ENCODE measurements around the gene SLC26A3.

SLC26A3 gene

GRCh38 chr7:107815254-107815882, 12.3 kb upstream of the SLC26A3 start:
- DNase-seq, result no peak

- no peak for DNase-seq
These were observed 10.5 kb upstream of the SLC26A3 start for GRCh38 chr7:107813524-107813923.

- no peak for DNase-seq
These were observed 8.9 kb upstream of the SLC26A3 start for GRCh38 chr7:107811934-107812333.

- DNase-seq, result no peak
These were observed 7.6 kb upstream of the SLC26A3 start for GRCh38 chr7:107810626-107811025.

GRCh38 chr7:107809179-107809578, 6.2 kb upstream of the SLC26A3 start:
- no peak for DNase-seq

GRCh38 chr7:107799647-107800264, 3.3 kb downstream of the SLC26A3 start:
- no peak for DNase-seq

GRCh38 chr7:107792364-107792763, 10.7 kb downstream of the SLC26A3 start:
- no peak for DNase-seq

- DNase-seq, result no peak
These were observed 13.4 kb downstream of the SLC26A3 start for GRCh38 chr7:107789647-107790046.

GRCh38 chr7:107788662-107789061, 14.4 kb downstream of the SLC26A3 start:
- no peak for DNase-seq

GRCh38 chr7:107788216-107788615, 14.8 kb downstream of the SLC26A3 start:
- no peak for DNase-seq

GRCh38 chr7:107785926-107786325, 17.1 kb downstream of the SLC26A3 start:
- no peak for DNase-seq

GRCh38 chr7:107785170-107785569, 17.9 kb downstream of the SLC26A3 start:
- DNase-seq, result no peak

GRCh38 chr7:107783648-107784047, 19.4 kb downstream of the SLC26A3 start:
- no peak for DNase-seq

GRCh38 chr7:107782374-107782773, 20.6 kb downstream of the SLC26A3 start:
- DNase-seq, result no peak

GRCh38 chr7:107779647-107780099, 23.4 kb downstream of the SLC26A3 start:
- no peak for DNase-seq

- no peak for DNase-seq
These were observed 24.7 kb downstream of the SLC26A3 start for GRCh38 chr7:107778283-107778682.

- no peak for DNase-seq
These were observed 25.3 kb downstream of the SLC26A3 start for GRCh38 chr7:107777702-107778101.

GRCh38 chr7:107773027-107773426, 30.0 kb downstream of the SLC26A3 start:
- DNase-seq, result no peak

GRCh38 chr7:107768263-107768662, 34.8 kb downstream of the SLC26A3 start:
- no peak for DNase-seq

GRCh38 chr7:107767391-107767790, 35.6 kb downstream of the SLC26A3 start:
- no peak for DNase-seq

GRCh38 chr7:107758667-107759066, 44.4 kb downstream of the SLC26A3 start:
- DNase-seq, result no peak

GRCh38 chr7:107754642-107755041, 48.4 kb downstream of the SLC26A3 start:
- no peak for DNase-seq

- no peak for DNase-seq
These were observed 51.9 kb downstream of the SLC26A3 start for GRCh38 chr7:107751113-107751512.

GRCh38 chr7:107746006-107746405, 57.0 kb downstream of the SLC26A3 start:
- DNase-seq, result no peak

GRCh38 chr7:107744345-107744750, 58.7 kb downstream of the SLC26A3 start:
- no peak for DNase-seq
